Sigmoid colon (tissue), 4 donors: Measurements from ENCODE around the gene SLC38A8.

ENCODE experiments used
- EP300 ChIP-seq, 4 donors: sonication (generic); formaldehyde crosslinking; IDR thresholded peaks; one replicate each; pipeline ENCODE4 v1.6.1; 2017; ENCODE audit warnings: antibody characterized with exemption in 4 of 4
- POLR2A ChIP-seq, 2 donors: fragments of 450-650 bp; IDR thresholded peaks; one replicate each; pipeline ENCODE4 v1.6.1; 2016; ENCODE audit warnings: antibody characterized with exemption in 2 of 2, mild to moderate bottlenecking in 2 of 2, moderate library complexity in 2 of 2
- POLR2AphosphoS5 ChIP-seq, 4 donors: sonication (generic); formaldehyde crosslinking; IDR thresholded peaks; one replicate each; pipeline ENCODE4 v1.6.1; 2017; ENCODE audit warnings: antibody characterized with exemption in 4 of 4
- TF ChIP-seq, protein P1 (sequence below), 4 experiments: fragments of 450-650 bp in 3 of 4; fragments of 200-600 bp in 1 of 4; IDR thresholded peaks; one replicate each; pipeline ENCODE4 v1.5.1; 2016 to 2019; ENCODE audit warnings: antibody characterized with exemption in 4 of 4, mild to moderate bottlenecking in 3 of 4, moderate library complexity in 2 of 4

GRCh38 chr16:84085271-84085667 lies 42.7 kb upstream of the SLC38A8 start:
- TF ChIP-seq POLR2A (IDR thresholded peaks at IDR 0.05) = no peak
- TF ChIP-seq, protein P1, sequence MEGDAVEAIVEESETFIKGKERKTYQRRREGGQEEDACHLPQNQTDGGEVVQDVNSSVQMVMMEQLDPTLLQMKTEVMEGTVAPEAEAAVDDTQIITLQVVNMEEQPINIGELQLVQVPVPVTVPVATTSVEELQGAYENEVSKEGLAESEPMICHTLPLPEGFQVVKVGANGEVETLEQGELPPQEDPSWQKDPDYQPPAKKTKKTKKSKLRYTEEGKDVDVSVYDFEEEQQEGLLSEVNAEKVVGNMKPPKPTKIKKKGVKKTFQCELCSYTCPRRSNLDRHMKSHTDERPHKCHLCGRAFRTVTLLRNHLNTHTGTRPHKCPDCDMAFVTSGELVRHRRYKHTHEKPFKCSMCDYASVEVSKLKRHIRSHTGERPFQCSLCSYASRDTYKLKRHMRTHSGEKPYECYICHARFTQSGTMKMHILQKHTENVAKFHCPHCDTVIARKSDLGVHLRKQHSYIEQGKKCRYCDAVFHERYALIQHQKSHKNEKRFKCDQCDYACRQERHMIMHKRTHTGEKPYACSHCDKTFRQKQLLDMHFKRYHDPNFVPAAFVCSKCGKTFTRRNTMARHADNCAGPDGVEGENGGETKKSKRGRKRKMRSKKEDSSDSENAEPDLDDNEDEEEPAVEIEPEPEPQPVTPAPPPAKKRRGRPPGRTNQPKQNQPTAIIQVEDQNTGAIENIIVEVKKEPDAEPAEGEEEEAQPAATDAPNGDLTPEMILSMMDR (IDR thresholded peaks at IDR 0.05) = no peak
- TF ChIP-seq POLR2AphosphoS5 (IDR thresholded peaks at IDR 0.05) = no peak
- TF ChIP-seq EP300 (IDR thresholded peaks at IDR 0.05) = no peak
